IMR-90 (cell line): Measurements from ENCODE around the gene CCDC43. TPM values are rescaled to one million over a fixed set of nuclear protein-coding genes. Genes with fewer than 3 reads are reported as not detected.

Source experiments
- CTCF ChIP-seq: conservative IDR thresholded peaks from 2 replicates; pipeline ENCODE4 v1.5.1; 2012; ENCODE audit warnings: mild to moderate bottlenecking, low read depth, low read length, improper control_type of control experiment
- MAFK ChIP-seq: IDR thresholded peaks from 2 replicates; pipeline ENCODE4 v1.6.1; 2012; ENCODE audit warnings: low read depth, low read length, improper control_type of control experiment
- MXI1 ChIP-seq: IDR thresholded peaks from 2 replicates; pipeline ENCODE4 v1.6.1; 2012; ENCODE audit warnings: low read depth, mild to moderate bottlenecking, low read length, moderate library complexity, borderline replicate concordance
- NFE2L2 ChIP-seq: fragments of 150-350 bp; IDR thresholded peaks from 2 replicates; pipeline ENCODE4 v1.6.1; 2016; ENCODE audit warnings: low read depth, mild to moderate bottlenecking, low read length
- polyA plus RNA-seq, 3 experiments: library from polyadenylated mRNA; depleted of rRNA; stranded (reverse); fragments of >200 nt; gene quantifications; 2 replicates each; pipeline ENCODE4 v1.2.3, GENCODE V29; 2012; ENCODE audit warnings: low replicate concordance in 1 of 3
- total RNA-seq: library from RNA; depleted of rRNA; stranded (reverse); fragments of >200 nt; gene quantifications from 2 replicates; pipeline ENCODE4 v1.2.3, GENCODE V29; 2012

CCDC43 gene
- total and polyA plus RNA-seq, 2 of the 4 experiments (the other 2 are of a cell fraction): 11.3 to 20.8 TPM

- TF ChIP-seq CTCF (no peak), MXI1 (peak; percentile 65; the same call in 1 of the 2 replicates), MAFK (no peak), NFE2L2 (no peak)
Observed at GRCh38 chr17:44689477-44690217, at the start of gene CCDC43 (continued).
